Left cardiac atrium (tissue), 4 donors: Measurements from ENCODE around the gene MYO7A. TPM values are rescaled to one million over a fixed set of nuclear protein-coding genes. Genes with fewer than 3 reads are reported as not detected.
A peak's percentile ranks its signal among the peaks of the same experiment; 100 is the strongest.

Experiments
- ATAC-seq, 2 donors: fragments of 200-7000 bp; cut with Tn5 transposase; one replicate each; pipeline ENCODE4 v1.9.1; 2020; ENCODE audit warnings: mild to moderate bottlenecking in 2 of 2, moderate library complexity in 2 of 2
- DNase-seq: peaks from one replicate; pipeline ENCODE4 v3.0.0-alpha.2; 2020
- intact Hi-C, 2 donors: fragments of 100-400 bp; cut with DNase I; formaldehyde crosslinking; loops; one replicate each; pipeline versions ENCODE4 v1.14.1 to v1.15.1; 2022 to 2023
- total RNA-seq, 2 donors: library from RNA; stranded (reverse); fragmentation: NEBNext Ultra II Directional; extraction: Animal tissue kit (Norgen Biotek cat#: 25700); gene quantifications; one replicate each; pipeline ENCODE4 v1.2.1, GENCODE V29; 2021
- donor health status: DM: no; HTN: yes; CAD: no.
- donor health status: DM: no; HTN: yes; CAD: no; lungs with severe emphysema.
- donor health status: DM: yes; HTN: yes; CAD: no.
- donor health status: Dilated cardiomyopathy.

Gene MYO7A
- total RNA-seq, 2 donors from 2014 or later = 7.5 to 11.1 TPM

DNA sequence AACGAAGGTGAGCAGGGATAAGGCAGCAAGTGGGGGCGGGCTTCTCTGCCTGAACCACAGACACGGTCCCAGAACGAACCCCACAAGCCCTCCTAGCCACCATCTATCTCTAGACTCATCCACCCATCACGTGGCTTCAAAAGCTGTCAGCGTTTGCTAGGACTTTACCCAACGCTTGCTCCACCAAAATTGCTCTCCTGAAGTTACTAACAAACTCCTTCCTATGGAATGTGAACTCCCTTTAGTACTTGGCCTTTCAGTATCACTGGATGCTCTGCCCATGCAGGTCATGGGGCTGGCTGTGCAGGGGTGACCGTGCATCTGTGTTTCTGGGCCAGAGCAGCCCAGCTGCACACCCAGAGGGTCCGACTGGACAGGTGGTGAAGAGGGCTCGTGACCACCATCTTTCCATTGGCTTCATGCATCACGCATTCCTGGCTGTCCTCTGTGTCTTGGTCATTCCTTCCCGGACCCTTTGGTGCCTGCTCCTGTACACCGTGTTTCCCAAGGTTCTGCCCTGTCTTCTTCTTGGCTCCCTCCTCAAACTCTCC lies 85.1 kb downstream of the MYO7A start:
- intact Hi-C loops = no loop called here
- DNase-seq (no peak), ATAC-seq (no peak)

DNA sequence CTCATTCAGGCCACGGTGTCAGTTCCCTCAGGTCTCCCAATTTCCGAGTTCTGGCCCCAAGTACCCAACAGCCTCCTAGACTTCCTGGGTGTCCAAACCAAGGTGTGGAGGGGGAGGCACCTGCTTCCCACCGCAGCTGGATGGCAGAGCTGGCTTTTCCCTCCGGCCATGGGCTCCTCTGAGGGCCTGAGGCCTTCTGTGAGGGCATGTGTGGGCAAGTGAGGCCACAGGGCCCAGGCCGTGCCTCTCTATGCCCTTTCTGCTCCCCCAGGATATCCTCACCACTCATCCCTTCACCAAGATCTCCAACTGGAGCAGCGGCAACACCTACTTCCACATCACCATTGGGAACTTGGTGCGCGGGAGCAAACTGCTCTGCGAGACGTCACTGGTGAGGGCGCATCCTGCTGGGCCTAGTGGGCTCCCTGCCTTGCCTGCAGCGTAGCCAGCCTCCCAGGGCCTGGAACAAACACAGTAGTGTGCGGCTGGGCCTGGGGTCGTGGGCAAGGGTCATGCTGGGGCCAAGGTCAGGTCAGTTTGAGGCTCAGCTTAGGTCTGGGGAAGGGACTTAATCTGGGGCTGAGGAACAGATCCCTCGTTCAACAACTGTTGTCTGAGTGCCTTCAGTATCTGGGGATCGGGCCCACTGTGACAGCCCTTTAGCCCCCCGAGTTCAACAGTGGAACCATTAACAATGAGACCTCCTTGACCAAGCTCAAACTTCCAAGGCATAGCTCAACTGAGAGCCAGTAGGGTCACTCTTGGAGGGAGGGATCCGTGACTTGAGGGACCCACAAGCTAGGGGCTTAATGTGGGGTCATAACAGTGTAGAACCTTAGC lies 85.8 kb downstream of the MYO7A start:
- no peak for DNase-seq
- no peak for ATAC-seq
- intact Hi-C loops = no loop called here

DNA sequence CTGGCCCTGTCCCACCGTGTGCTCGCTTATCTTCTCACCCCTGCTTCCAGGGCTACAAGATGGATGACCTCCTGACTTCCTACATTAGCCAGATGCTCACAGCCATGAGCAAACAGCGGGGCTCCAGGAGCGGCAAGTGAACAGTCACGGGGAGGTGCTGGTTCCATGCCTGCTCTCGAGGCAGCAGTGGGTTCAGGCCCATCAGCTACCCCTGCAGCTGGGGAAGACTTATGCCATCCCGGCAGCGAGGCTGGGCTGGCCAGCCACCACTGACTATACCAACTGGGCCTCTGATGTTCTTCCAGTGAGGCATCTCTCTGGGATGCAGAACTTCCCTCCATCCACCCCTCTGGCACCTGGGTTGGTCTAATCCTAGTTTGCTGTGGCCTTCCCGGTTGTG lies 86.5 kb downstream of the MYO7A start:
- no peak for ATAC-seq
- intact Hi-C loops = no loop called here
- DNase-seq = no peak

DNA sequence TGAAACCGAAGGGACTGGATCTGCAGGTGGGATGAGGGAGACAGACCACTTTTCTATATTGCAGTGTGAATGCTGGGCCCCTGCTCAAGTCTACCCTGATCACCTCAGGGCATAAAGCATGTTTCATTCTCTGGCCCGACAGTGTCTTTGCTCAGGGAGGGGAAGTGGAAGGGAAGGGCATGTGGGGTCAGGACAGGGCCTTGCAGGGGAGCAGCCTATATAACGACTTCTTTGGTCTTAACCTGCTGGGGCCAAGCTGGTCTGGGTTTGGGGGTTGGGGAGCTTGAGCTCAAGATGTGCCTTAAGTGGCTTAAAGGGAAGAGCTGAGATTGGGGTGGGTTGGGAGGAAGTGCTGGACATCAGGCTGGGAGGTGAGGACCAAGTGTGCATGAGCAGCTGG lies 87.1 kb downstream of the MYO7A start:
- intact Hi-C loops = no loop called here
- ATAC-seq (no peak), DNase-seq (no peak)

DNA sequence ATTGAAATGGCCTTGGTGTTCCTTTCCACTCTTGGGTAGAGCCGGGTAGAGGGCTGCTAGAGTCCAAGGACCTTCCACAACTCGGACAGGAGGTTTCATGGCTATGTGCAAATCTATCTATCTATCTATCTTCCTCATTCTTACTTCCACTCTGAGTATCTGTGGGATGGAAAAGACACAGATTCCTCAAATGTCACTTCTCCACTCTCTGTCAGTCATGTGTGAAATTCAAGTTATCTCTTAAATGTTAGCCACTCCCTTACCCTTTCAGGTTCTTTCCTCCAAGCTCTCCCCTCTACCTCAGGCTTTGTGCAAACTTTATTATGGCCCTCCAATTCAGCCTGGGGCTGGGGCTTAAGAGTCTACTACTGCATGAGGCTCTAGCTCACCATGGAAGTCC lies 89.1 kb downstream of the MYO7A start:
- ATAC-seq (no peak), DNase-seq (no peak)
- intact Hi-C loops = no loop called here

DNA sequence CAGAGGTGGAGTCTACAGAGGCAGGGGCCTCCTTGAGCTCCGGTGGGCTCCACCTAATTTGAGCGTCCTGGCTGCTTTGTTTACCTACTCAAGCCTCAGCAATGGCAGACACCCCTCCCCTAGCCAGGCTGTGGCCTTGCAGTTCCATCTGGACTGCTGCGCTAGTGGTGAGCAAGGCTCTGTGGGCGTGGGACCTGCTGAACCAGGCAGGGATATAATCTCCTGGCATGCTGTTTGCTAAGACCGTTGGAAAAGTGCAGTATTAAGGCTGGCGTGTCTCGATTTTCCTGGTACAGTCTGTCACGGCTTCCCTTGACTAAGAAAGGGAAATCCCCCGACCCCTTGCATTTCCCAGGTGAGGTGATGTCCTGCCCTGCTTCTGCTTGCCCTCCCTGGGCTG lies 95.8 kb downstream of the MYO7A start:
- ATAC-seq = no peak
- intact Hi-C loops = no loop called here
- DNase-seq = no peak

DNA sequence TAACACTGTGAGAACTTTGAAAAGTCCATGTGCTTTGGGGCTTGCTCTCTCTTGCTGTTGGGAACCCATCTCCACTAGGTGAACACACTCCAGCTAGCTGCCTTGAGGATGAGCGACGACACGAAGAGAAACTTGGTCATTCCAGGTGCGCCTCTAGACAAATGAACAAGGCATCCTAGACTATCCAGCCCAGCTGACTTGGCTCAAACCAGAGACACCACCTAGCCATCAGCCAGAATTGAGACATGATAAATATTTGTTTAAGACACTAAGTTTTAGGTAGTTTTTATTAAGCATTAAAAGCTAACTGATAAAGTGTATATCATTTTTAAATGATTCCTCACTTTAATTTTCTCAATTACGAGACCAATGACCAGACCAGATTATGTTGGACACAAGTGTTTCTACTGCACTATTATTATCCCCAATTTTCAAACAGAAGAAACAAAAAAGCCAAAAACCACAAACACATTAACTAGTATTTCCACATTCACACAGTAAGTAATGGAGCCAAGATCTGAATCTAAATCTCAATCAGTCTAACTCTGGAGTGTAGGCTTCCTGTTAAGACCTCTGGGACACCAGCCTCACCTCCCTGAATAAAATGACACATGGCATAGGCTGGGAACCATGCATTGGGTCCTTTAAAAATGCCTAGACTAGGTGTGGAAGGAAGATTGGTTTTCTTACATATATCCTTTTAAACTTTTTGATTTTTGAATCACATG lies 103.0 kb downstream of the MYO7A start:
- ATAC-seq = no peak
- intact Hi-C loops = no loop called here

DNA sequence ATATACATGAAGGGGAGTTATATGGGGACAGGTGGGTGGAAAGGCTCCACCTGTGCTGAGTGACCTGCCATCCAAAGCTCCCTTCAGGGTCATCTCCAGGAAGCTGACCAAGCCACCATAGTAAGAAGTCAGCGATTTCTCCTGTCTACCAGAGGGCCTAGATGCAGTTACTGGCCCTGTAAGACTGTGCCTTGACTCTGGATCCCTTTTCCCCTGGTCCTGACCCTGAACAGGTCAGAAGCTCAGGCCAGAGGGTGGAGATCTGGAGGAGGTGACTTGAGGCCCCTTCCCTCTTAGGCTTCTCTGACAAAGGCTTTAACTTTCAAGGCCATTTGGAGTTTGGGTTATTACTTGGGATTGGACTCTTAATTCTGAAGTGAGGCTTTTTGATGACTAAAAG lies 103.8 kb downstream of the MYO7A start:
- intact Hi-C loops = no loop called here
- DNase-seq = no peak
- no peak for ATAC-seq

More for the DNA sequence above, 103.0 kb downstream of the MYO7A start:
- DNase-seq = no peak

DNA sequence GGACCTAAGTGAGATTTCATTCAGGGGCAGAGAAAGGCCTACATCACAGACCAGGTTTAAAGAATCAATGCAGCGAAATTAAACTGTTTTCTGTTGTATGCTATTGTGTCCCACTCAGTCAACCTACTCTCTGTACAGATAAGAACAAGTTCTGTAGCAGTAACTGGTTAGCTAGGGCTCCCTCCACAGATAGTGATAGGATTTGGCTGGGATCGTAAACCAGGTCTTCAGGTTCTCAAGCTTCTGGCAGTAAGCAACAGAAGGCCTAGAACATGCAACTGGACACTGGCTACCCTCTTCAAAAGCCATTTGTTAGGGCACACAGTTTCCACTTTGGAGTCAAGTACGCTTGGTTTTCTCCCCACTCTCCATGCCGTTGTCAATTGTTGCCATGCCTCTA lies 104.2 kb downstream of the MYO7A start:
- intact Hi-C loops = no loop called here
- DNase-seq (no peak), ATAC-seq (no peak)

DNA sequence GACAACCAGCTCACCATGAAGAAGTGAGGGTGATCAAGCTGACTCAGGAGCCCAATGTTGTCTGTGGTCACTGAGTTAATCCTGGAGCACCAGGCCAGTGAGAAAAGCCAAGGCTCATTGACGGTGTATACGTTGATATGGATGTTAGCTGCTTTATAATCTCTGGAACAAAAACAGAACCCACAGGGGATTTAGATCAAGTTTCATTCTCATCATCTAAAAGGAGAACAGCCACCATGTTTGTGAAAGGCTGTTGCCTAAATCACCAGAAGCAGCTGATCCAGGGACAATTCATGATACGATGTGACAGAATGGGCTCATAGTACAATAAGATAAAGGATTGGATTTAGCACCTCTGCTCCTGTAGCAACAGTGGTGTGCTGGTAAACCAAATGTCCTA lies 105.0 kb downstream of the MYO7A start:
- intact Hi-C loops = no loop called here
- no peak for ATAC-seq

DNA sequence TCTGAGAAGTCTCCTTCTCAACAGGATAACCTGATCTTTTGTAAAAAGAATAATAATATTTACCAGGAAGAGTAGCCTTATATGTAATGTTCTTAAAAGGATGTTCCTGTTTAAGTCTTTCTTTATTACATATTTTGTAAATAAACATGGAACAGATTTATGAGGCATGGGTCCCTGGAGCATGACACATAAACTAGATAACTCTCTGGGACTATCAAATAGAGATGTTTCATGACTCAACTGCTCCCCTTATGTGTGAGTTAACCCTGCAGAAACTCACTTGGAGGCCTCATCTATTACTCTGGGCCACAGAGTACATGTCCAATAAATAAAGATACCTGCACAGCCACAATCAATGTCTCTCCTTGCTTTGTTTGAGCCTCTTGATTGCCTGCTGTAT lies 108.9 kb downstream of the MYO7A start:
- ATAC-seq (no peak), DNase-seq (no peak)
- intact Hi-C loops = no loop called here

More for the DNA sequence above, 105.0 kb downstream of the MYO7A start:
- DNase-seq = no peak

DNA sequence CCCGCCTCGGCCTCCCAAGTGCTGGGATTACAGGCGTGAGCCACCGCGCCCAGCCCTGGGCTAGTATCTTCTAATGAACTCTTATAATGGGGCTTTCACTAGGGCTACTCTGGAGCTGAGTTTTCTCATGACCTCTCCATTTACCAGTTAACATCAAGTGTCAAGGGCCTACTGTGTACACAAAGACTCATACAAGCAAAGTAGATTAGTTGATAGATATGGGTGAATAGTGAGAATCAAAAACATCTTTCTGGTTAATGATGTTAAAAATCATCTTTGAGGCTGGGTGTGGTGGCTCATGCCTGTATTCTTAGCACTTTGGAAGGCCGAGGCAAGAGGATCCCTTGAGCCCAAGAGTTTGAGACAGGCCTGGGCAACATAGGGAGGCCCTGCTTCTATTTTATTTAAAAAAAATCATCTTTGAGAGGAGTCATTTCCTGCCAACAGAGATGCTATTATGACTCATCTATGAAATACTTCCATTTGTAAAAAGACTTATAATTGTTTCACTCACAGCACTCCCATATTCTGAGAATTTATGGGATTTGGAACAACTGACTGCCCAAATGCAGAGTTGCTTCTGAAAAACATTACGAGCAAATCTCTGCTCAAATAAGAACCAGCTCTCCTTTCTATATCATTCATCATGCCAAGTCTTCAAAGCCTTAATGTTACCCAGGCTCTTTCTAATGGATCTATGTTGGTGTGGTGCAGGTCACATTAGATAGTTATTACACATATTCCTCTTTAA lies 116.4 kb downstream of the MYO7A start:
- peak in 1 of 2 donors; percentile 18 for ATAC-seq
- no peak for DNase-seq
- intact Hi-C loops = no loop called here

DNA sequence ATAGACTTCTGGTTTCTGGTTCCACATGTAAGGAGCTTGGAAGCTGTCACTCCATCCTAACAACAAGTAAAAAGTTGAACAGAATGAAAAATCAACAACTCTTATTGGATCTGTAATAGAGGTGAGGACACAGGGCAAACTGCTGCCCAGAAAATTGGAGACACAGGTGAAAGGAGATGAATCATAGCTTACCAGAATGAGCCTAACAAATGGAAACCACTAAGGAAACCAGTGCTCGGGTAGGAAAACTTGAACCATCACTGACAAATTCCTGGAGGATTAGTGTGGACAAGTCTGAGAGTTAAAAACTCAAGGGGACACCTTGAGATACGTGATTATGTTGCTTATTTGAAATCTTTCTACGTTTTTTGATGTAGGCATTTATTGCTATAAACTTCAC lies 121.4 kb downstream of the MYO7A start:
- DNase-seq = no peak
- intact Hi-C loops = no loop called here

DNA sequence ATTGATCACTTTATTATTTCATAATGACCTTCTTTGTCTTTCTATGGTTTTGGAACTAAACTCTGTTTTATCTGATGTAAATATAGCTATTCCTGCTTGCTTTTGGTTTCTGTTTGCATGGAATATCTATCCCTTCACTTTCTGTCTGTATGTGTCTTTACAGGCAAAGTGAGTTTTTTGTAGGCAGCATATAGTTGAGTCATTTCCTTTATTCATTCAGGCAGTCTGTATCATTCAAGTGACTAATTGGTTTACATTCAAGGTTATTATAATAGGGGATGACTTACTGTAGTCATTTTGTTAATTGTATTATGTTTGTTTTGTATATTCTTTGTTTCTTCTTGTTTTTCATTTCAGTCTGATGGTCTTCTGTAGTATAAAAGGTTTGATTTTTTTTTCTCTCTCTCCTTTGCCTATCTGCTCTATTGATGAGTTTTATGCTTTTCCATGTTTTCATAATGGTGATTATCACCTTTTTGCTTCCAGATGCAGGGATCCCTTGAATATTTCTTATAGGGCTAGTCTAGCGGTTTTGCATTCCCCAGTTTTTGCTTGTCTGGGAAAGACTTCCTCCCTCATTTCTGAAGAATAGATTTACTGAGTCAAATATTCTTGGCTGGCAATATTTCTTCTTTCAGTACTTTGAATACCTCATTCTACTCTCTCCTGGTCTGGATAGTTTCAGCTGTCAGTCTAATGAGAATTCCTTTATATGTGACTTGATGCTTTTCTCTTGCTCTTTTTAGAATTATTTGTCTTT lies 123.0 kb downstream of the MYO7A start:
- intact Hi-C loops = no loop called here
- DNase-seq (no peak), ATAC-seq (no peak)

More for the DNA sequence above, 121.4 kb downstream of the MYO7A start:
- no peak for ATAC-seq

DNA sequence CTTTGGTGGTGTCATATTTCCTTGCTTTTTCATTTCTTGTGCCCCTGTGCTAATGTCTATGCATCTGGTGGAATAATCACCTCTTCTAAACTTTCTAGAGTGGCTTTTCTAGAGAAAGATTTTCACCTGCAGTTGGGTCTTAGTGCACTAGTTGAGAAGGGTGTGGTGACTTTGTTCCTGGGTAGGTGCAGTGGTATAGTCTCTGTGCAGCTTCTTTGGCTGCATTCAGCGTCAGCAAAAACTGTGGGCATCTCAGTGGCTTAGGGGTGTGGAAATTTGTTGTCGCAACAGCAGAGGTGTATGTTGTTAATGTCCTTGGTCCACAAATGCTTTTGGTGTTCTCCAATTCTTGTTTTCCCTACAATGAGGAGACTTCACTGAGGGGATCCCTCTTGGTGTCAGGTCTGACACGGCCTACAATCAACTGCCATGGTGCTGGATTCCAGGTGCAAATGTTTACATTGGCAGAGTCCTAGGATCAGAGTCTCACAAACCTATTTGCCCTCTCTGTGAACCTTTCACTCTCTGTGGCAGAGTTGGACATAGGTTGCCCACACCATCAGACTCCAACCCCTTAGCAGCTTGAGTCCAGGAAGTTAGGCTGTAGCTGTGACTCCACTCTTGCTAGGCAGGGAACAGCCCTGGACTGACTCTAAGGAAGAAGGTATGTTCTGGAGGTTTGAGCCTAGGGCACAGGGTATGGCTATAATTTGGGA lies 124.7 kb downstream of the MYO7A start:
- intact Hi-C loops = no loop called here

DNA sequence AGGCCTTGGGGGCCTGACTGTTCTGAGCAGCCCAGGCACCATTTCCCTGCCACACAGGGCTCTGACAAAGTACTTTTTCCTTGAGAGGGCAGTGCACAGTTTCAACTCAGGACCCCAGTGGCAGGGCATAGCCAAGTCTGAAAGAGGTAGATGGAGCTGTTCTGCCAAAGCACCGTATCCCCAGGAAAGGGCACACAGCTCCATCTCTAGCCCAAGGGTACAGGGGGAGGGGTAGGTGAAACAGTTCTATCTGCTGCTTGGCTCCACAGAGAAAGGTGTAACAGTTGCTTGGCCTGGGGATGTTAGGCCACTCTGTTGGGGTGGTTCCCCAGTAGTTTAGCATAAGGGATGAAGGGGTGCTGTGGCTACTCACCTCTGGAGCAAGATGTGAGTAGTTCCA lies 125.6 kb downstream of the MYO7A start:
- intact Hi-C loops = no loop called here
- DNase-seq (no peak), ATAC-seq (no peak)

More for the DNA sequence above, 124.7 kb downstream of the MYO7A start:
- no peak for ATAC-seq
- DNase-seq = no peak

DNA sequence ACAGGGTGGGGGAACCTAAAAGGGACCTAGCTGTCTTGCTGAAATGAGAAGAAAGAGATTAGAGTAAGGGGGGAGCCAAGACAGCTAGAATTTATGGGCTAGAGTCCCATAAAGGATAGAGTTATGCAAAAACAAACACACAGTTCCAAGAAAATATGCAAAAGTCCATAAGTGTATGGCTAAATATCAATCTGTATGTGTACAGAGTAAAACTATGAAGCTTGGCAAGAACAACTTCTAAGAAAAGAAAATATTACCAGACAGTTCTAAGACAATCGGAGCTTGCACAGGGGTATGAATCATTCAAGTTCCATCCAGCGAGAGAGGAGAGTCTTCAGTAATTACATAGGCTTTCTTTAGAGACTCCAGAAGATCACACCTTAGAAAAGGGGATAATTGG lies 131.6 kb downstream of the MYO7A start:
- ATAC-seq (no peak), DNase-seq (no peak)
- intact Hi-C loops = no loop called here

DNA sequence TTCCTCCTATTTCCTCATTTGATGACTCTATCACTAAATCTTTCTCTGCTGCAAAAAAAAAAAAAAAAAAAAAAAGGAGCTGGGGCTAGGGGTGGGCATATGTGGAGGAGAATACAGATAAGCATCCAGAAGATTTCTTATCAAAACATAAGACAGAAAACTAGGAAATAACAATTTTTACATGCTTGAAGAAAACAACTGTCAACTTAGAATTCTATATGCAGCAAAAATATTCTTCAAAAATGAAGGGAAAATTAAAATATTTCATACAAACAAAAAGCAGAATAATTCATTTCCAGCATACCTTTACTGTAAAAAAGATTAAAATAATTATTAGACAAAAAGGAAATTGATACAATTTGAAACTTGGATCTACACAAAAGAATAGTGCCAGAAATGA lies 134.8 kb downstream of the MYO7A start:
- no peak for DNase-seq
- no peak for ATAC-seq
- intact Hi-C loops = no loop called here
